Immature natural killer cell (primary cell): ENCODE results near the gene C1orf159. TPM values are rescaled to one million over a fixed set of nuclear protein-coding genes. Genes with fewer than 3 reads are reported as not detected.

Source experiments
- DNase-seq, 3 donors: peaks; one replicate each; pipeline ENCODE4 v3.0.0; 2022; ENCODE audit warnings: mixed read lengths in 1 of 3
- H3K27ac Mint-ChIP-seq, 6 donors: one replicate each; pipeline ENCODE4 v1.8.0; 2020; ENCODE audit warnings: mixed read lengths in 6 of 6, mild to moderate bottlenecking in 5 of 6, inconsistent platforms in 4 of 6, moderate library complexity in 3 of 6
- H3K27me3 Mint-ChIP-seq, 3 donors: one replicate each; pipeline ENCODE4 v1.8.0; 2020 to 2021; ENCODE audit warnings: low read depth in 3 of 3, mild to moderate bottlenecking in 3 of 3, mixed read lengths in 3 of 3, moderate library complexity in 3 of 3, inconsistent platforms in 1 of 3
- H3K36me3 Mint-ChIP-seq, 3 donors: one replicate each; pipeline ENCODE4 v1.8.0; 2020; ENCODE audit warnings: mixed read lengths in 3 of 3, inconsistent platforms in 2 of 3, mild to moderate bottlenecking in 2 of 3
- H3K4me1 Mint-ChIP-seq, 2 donors: one replicate each; pipeline ENCODE4 v1.8.0; 2020; ENCODE audit warnings: inconsistent platforms in 2 of 2, mild to moderate bottlenecking in 2 of 2, mixed read lengths in 2 of 2, moderate library complexity in 1 of 2
- H3K4me3 Mint-ChIP-seq, 5 donors: one replicate each; pipeline ENCODE4 v1.8.0; 2020; ENCODE audit warnings: mild to moderate bottlenecking in 5 of 5, mixed read lengths in 5 of 5, inconsistent platforms in 3 of 5, moderate library complexity in 3 of 5
- H3K9me3 Mint-ChIP-seq, 6 donors: one replicate each; pipeline ENCODE4 v1.8.0; 2020; ENCODE audit warnings: mild to moderate bottlenecking in 6 of 6, mixed read lengths in 6 of 6, inconsistent platforms in 4 of 6, moderate library complexity in 3 of 6
- polyA plus RNA-seq, 3 donors: library from polyadenylated mRNA; unstranded; fragments of 300-500 nt; fragmentation: Illumina TruSeq; gene quantifications; one replicate each; pipeline ENCODE4 v1.2.3, GENCODE V29; 2021

The C1orf159 gene
- 1 to 10 TPM in 2 of 3 donors, under 1 TPM in 1; 0.99 to 7.5 (median 4.1) TPM for polyA plus RNA-seq

- Mint-ChIP-seq H3K27me3 (peaks cover 0 to 3% (median 0%) of the 10 kb centered on the region in 3 donors), H3K27ac (peak within 1 kb of the TSS in 4 of 6 donors; percentile 51 to 82 (median 72)), H3K4me3 (peak within 1 kb of the TSS; percentile 80 to 87 (median 83)), H3K9me3 (peaks cover 0 to 3% (median 0%) of the 10 kb centered on the region in 6 donors), H3K36me3 (peaks cover 0 to 5% (median 0%) of the 10 kb centered on the region in 3 donors), H3K4me1 (peaks cover 4 to 7% of the 10 kb centered on the region in 2 donors)
- DNase-seq, result peak; percentile 95 to 97 (median 96)
Measured at GRCh38 chr1:1115786-1116700, at the start of gene C1orf159. Gene C1orf159 (minus strand): TSS chr1:1116089. CDS start chr1:1091543, 24,546 bp downstream.

GRCh38 chr1:1165485-1165884, 49.6 kb upstream of the C1orf159 start:
- peaks cover 5 to 11% (median 6%) of the 10 kb centered on the region in 3 donors for H3K27me3 Mint-ChIP-seq
- H3K4me1 Mint-ChIP-seq, result peaks cover 8 to 15% of the 10 kb centered on the region in 2 donors
- H3K27ac Mint-ChIP-seq, result peak overlapping the region in 5 of 6 donors; percentile 69 to 92 (median 81)
- peak overlapping the region; percentile 30 to 73 (median 62) for H3K4me3 Mint-ChIP-seq
- no peak for DNase-seq
- H3K36me3 Mint-ChIP-seq, result no peaks in the 10 kb centered on the region
- no peaks in the 10 kb centered on the region for H3K9me3 Mint-ChIP-seq

GRCh38 chr1:1164701-1165451, 49.0 kb upstream of the C1orf159 start:
- H3K9me3 Mint-ChIP-seq, result no peaks in the 10 kb centered on the region
- H3K36me3 Mint-ChIP-seq, result no peaks in the 10 kb centered on the region
- H3K4me1 Mint-ChIP-seq, result peaks cover 8 to 15% of the 10 kb centered on the region in 2 donors
- no peak for DNase-seq
- peaks cover 1 to 13% (median 6%) of the 10 kb centered on the region in 3 donors for H3K27me3 Mint-ChIP-seq
- H3K4me3 Mint-ChIP-seq, result no peak overlapping the region
- no peak overlapping the region for H3K27ac Mint-ChIP-seq

- peak overlapping the region in 1 of 5 donors; percentile 35 for H3K4me3 Mint-ChIP-seq
- H3K27ac Mint-ChIP-seq, result peak overlapping the region in 1 of 6 donors; percentile 62
Measured at GRCh38 chr1:1164361-1164700, 48.4 kb upstream of the C1orf159 start.

GRCh38 chr1:1163538-1164070, 47.7 kb upstream of the C1orf159 start:
- Mint-ChIP-seq H3K27me3 (peaks cover 0 to 14% (median 7%) of the 10 kb centered on the region in 3 donors), H3K27ac (no peak overlapping the region), H3K4me1 (peaks cover 10 to 15% of the 10 kb centered on the region in 2 donors), H3K4me3 (no peak overlapping the region), H3K9me3 (no peaks in the 10 kb centered on the region), H3K36me3 (no peaks in the 10 kb centered on the region)
- no peak for DNase-seq

More at GRCh38 chr1:1164361-1164700, 48.4 kb upstream of the C1orf159 start:
- Mint-ChIP-seq H3K9me3 (no peaks in the 10 kb centered on the region), H3K4me1 (peaks cover 8 to 15% of the 10 kb centered on the region in 2 donors), H3K36me3 (no peaks in the 10 kb centered on the region), H3K27me3 (peaks cover 0 to 14% (median 6%) of the 10 kb centered on the region in 3 donors)
- no peak for DNase-seq

- Mint-ChIP-seq H3K4me1 (peaks cover 10 to 15% of the 10 kb centered on the region in 2 donors), H3K27me3 (peaks cover 0 to 14% (median 7%) of the 10 kb centered on the region in 3 donors), H3K36me3 (no peaks in the 10 kb centered on the region), H3K27ac (no peak overlapping the region), H3K4me3 (no peak overlapping the region), H3K9me3 (no peaks in the 10 kb centered on the region)
- DNase-seq, result no peak
Measured at GRCh38 chr1:1162597-1163537, 47.0 kb upstream of the C1orf159 start.

GRCh38 chr1:1161683-1162079, 45.8 kb upstream of the C1orf159 start:
- Mint-ChIP-seq H3K27me3 (peaks cover 0 to 14% (median 7%) of the 10 kb centered on the region in 3 donors), H3K36me3 (no peaks in the 10 kb centered on the region), H3K4me3 (no peak overlapping the region), H3K4me1 (peaks cover 10 to 15% of the 10 kb centered on the region in 2 donors), H3K27ac (no peak overlapping the region), H3K9me3 (no peaks in the 10 kb centered on the region)
- DNase-seq, result no peak

GRCh38 chr1:1161078-1161682, 45.3 kb upstream of the C1orf159 start:
- H3K4me3 Mint-ChIP-seq, result no peak overlapping the region

GRCh38 chr1:1160281-1160930, 44.5 kb upstream of the C1orf159 start:
- H3K9me3 Mint-ChIP-seq, result no peaks in the 10 kb centered on the region
- H3K27me3 Mint-ChIP-seq, result peaks cover 0 to 6% (median 5%) of the 10 kb centered on the region in 3 donors
- peak overlapping the region in 1 of 5 donors; percentile 12 for H3K4me3 Mint-ChIP-seq
- no peak for DNase-seq
- H3K36me3 Mint-ChIP-seq, result no peaks in the 10 kb centered on the region
- H3K4me1 Mint-ChIP-seq, result peaks cover 2 to 6% of the 10 kb centered on the region in 2 donors
- H3K27ac Mint-ChIP-seq, result no peak overlapping the region

More at GRCh38 chr1:1161078-1161682, 45.3 kb upstream of the C1orf159 start:
- Mint-ChIP-seq H3K36me3 (no peaks in the 10 kb centered on the region), H3K27me3 (peaks cover 0 to 12% (median 7%) of the 10 kb centered on the region in 3 donors), H3K27ac (no peak overlapping the region), H3K9me3 (no peaks in the 10 kb centered on the region), H3K4me1 (peaks cover 8 to 14% of the 10 kb centered on the region in 2 donors)
- DNase-seq, result no peak

GRCh38 chr1:1157914-1158710, 42.2 kb upstream of the C1orf159 start:
- no peaks in the 10 kb centered on the region for H3K36me3 Mint-ChIP-seq
- H3K27ac Mint-ChIP-seq, result peak overlapping the region in 2 of 6 donors; percentile 59 to 81
- DNase-seq, result peak; percentile 48 to 61 (median 60)
- H3K4me3 Mint-ChIP-seq, result peak overlapping the region in 3 of 5 donors; percentile 51 to 54 (median 53)
- H3K27me3 Mint-ChIP-seq, result peaks cover 1 to 3% (median 2%) of the 10 kb centered on the region in 3 donors
- H3K9me3 Mint-ChIP-seq, result peaks cover 0 to 5% (median 0%) of the 10 kb centered on the region in 6 donors
- H3K4me1 Mint-ChIP-seq, result peaks cover 3 to 5% of the 10 kb centered on the region in 2 donors

GRCh38 chr1:1157426-1157913, 41.6 kb upstream of the C1orf159 start:
- peaks cover 2 to 3% (median 3%) of the 10 kb centered on the region in 3 donors for H3K27me3 Mint-ChIP-seq
- peaks cover 7 to 11% of the 10 kb centered on the region in 2 donors for H3K4me1 Mint-ChIP-seq
- H3K4me3 Mint-ChIP-seq, result peak overlapping the region; percentile 72 to 84 (median 75)
- DNase-seq, result peak; percentile 47 to 51 (median 49)
- no peaks in the 10 kb centered on the region for H3K36me3 Mint-ChIP-seq
- peaks cover 0 to 6% (median 0%) of the 10 kb centered on the region in 6 donors for H3K9me3 Mint-ChIP-seq
- H3K27ac Mint-ChIP-seq, result peak overlapping the region in 5 of 6 donors; percentile 34 to 85 (median 80)
